PC-3 (cell line): ENCODE data around the gene CCDC201. TPM values are rescaled to one million over a fixed set of nuclear protein-coding genes. Genes with fewer than 3 reads are reported as not detected.
A peak's percentile ranks its signal among the peaks of the same experiment; 100 is the strongest.

Experiments
- ATAC-seq: fragments of 200-7000 bp; cut with Tn5 transposase; 2 replicates; pipeline ENCODE4 v1.9.1; 2020; ENCODE audit warnings: mild to moderate bottlenecking, moderate library complexity
- BruUV-seq: library from RNA; stranded (reverse); fragments of 400-500 nt; replicated peaks from 2 replicates; lab custom pipeline; 2021; lab: Mats Ljungman, UMichigan
- CTCF ChIA-PET: fragments of 300-600 bp; sonication (Branson Sonifier 250); formaldehyde crosslinking; loops from one replicate; lab custom pipeline; 2022; ENCODE audit warnings: antibody characterized with exemption; lab: Charles Lee
- POLR2A ChIA-PET: fragments of 300-600 bp; sonication (Branson Sonifier 250); formaldehyde crosslinking; loops from one replicate; lab custom pipeline; 2022; ENCODE audit warnings: antibody characterized with exemption; ENCODE audit not compliant: unreplicated experiment; lab: Charles Lee
- DNase-seq: peaks from one replicate; pipeline ENCODE4 v3.0.0-alpha.2; 2015
- H2AFZ ChIP-seq: fragments of 300-600 bp; sonication (generic); 2 replicates; pipeline ENCODE4 v1.6.0; 2016; ENCODE audit warnings: antibody characterized with exemption, low read length
- H3F3A ChIP-seq: fragments of 300-600 bp; sonication (generic); one replicate; pipeline ENCODE4 v1.6.0; 2017; ENCODE audit warnings: antibody characterized with exemption, low read length, control low read depth, mild to moderate bottlenecking; ENCODE audit not compliant: unreplicated experiment
- H3K27ac ChIP-seq: fragments of 300-600 bp; sonication (generic); 2 replicates; pipeline ENCODE4 v1.5.1; 2016; ENCODE audit warnings: mild to moderate bottlenecking, low read length
- H3K27me3 ChIP-seq: fragments of 300-600 bp; sonication (generic); 2 replicates; pipeline ENCODE4 v1.6.1; 2016; ENCODE audit warnings: low read length, mixed read lengths
- H3K36me3 ChIP-seq: fragments of 300-600 bp; sonication (generic); 2 replicates; pipeline ENCODE4 v1.6.1; 2016; ENCODE audit warnings: low read depth, mixed run types, low read length, mixed read lengths
- H3K4me1 ChIP-seq: fragments of 300-600 bp; sonication (generic); 2 replicates; pipeline ENCODE4 v1.5.1; 2016; ENCODE audit warnings: low read length; ENCODE audit not compliant: insufficient read depth
- H3K4me2 ChIP-seq: fragments of 300-600 bp; sonication (generic); 2 replicates; pipeline ENCODE4 v1.6.0; 2016; ENCODE audit warnings: low read length
- H3K4me3 ChIP-seq: fragments of 300-600 bp; sonication (generic); 2 replicates; pipeline ENCODE4 v1.5.1; 2016; ENCODE audit warnings: mild to moderate bottlenecking, low read length, mixed read lengths
- H3K79me2 ChIP-seq: fragments of 300-600 bp; sonication (generic); 2 replicates; pipeline ENCODE4 v1.6.1; 2017; ENCODE audit warnings: low read length, mixed read lengths
- H3K9ac ChIP-seq: fragments of 300-600 bp; sonication (generic); 2 replicates; pipeline ENCODE4 v1.6.0; 2016; ENCODE audit warnings: mild to moderate bottlenecking, low read length
- H3K9me2 ChIP-seq: fragments of 300-600 bp; sonication (generic); replicated peaks from 2 replicates; pipeline ENCODE4 v1.6.1; 2016; ENCODE audit warnings: mixed run types, low read length, mixed read lengths
- H3K9me3 ChIP-seq: fragments of 300-600 bp; sonication (generic); 2 replicates; pipeline ENCODE4 v1.6.1; 2016; ENCODE audit warnings: low read length, mixed read lengths
- H4K20me1 ChIP-seq: fragments of 300-600 bp; sonication (generic); 2 replicates; pipeline ENCODE4 v1.6.1; 2016; ENCODE audit warnings: low read length, mixed read lengths
- EZH2 ChIP-seq: fragments of 300-600 bp; sonication (generic); IDR thresholded peaks from one replicate; pipeline ENCODE4 v1.6.1; 2017; ENCODE audit warnings: antibody characterized with exemption, mild to moderate bottlenecking, low read length; ENCODE audit not compliant: unreplicated experiment
- EZH2phosphoT487 ChIP-seq: fragments of 300-600 bp; sonication (generic); IDR thresholded peaks from 2 replicates; pipeline ENCODE4 v1.6.1; 2018; ENCODE audit warnings: mild to moderate bottlenecking, antibody characterized with exemption, low read length, borderline replicate concordance
- intact Hi-C: fragments of 100-400 bp; cut with micrococcal nuclease; formaldehyde crosslinking; loops from 2 replicates; pipeline ENCODE4 v1.9.0; 2023
- total RNA-seq: library from RNA; depleted of rRNA; stranded (reverse); fragments of >200 nt; gene quantifications from 2 replicates; pipeline ENCODE4 v1.2.3, GENCODE V29; 2014
- TF ChIP-seq, protein P1 (sequence below): fragments of 300-600 bp; sonication (generic); conservative IDR thresholded peaks from 2 replicates; pipeline ENCODE4 v1.5.1; 2017; ENCODE audit warnings: antibody characterized with exemption, low read depth, mild to moderate bottlenecking, low read length

CCDC201 gene
- total RNA-seq, 1 experiment from 2014 or later = 0.11 TPM

DNA sequence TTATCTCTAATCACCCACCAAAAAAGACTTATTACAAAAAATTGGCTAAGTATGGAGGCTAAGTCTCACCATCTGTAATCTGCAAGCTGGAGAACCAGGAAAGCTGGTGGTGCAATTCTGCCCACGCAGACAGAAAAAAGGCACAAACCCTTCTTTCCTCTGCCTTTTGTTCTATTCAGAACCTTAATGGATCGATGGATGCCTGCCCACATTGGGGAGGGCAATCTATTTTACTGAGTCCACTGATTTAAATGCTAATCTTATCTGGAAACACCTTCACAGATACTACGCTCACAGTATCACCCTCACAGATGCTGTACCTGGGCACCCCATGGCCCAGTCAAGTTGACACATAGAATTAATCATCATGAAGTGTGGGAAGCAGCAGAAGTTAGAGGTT, 38.0 kb upstream of the CCDC201 start:
- TF ChIP-seq EZH2 (no peak), EZH2phosphoT487 (no peak)
- TF ChIP-seq, protein P1, sequence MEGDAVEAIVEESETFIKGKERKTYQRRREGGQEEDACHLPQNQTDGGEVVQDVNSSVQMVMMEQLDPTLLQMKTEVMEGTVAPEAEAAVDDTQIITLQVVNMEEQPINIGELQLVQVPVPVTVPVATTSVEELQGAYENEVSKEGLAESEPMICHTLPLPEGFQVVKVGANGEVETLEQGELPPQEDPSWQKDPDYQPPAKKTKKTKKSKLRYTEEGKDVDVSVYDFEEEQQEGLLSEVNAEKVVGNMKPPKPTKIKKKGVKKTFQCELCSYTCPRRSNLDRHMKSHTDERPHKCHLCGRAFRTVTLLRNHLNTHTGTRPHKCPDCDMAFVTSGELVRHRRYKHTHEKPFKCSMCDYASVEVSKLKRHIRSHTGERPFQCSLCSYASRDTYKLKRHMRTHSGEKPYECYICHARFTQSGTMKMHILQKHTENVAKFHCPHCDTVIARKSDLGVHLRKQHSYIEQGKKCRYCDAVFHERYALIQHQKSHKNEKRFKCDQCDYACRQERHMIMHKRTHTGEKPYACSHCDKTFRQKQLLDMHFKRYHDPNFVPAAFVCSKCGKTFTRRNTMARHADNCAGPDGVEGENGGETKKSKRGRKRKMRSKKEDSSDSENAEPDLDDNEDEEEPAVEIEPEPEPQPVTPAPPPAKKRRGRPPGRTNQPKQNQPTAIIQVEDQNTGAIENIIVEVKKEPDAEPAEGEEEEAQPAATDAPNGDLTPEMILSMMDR = no peak
- Histone ChIP-seq H3K4me1 (no peaks in the 10 kb centered on the region), H3F3A (no peaks in the 10 kb centered on the region), H3K4me3 (no peak overlapping the region), H3K27ac (no peak overlapping the region), H4K20me1 (no peaks in the 10 kb centered on the region), H2AFZ (no peak overlapping the region), H3K27me3 (no peaks in the 10 kb centered on the region), H3K79me2 (no peaks in the 10 kb centered on the region), H3K9ac (no peak overlapping the region), H3K4me2 (no peak overlapping the region), H3K9me3 (no peaks in the 10 kb centered on the region), H3K9me2 (no peaks in the 10 kb centered on the region), H3K36me3 (peaks cover 7% of the 10 kb centered on the region; the same call in 1 of the 2 replicates)
- ATAC-seq (no peak), DNase-seq (no peak)
- BruUV-seq = no TSS peak
- ChIA-PET POLR2A (no interaction called here), CTCF (interaction anchor here (0.5 kb wide), 1 partner anchor 100 kb away, joined by 8 read pairs; no protein-coding TSS in a partner anchor)
- intact Hi-C loops = no loop called here

DNA sequence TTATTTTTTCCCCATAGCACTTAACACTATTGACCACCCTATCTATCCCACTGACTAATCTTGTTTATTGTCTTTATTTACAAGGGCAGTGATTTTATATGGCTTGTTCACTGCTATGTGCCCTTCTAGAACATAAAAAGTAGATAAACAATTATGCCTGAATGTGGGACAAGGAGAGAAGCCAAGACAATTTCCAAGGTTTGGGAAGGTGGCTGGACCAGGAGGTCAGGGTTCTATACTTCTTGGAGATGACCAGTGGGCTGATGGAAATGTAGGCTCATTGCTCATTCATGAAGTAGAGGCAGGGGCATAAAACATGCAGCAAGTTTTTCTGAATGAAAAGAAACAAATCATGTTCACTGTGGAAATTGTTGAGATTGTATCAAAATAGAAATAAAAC, 36.7 kb upstream of the CCDC201 start:
- no peak for TF ChIP-seq EZH2
- no peak for TF ChIP-seq EZH2phosphoT487
- TF ChIP-seq, protein P1 = no peak
- Histone ChIP-seq H4K20me1 (no peaks in the 10 kb centered on the region), H3K4me1 (no peaks in the 10 kb centered on the region), H2AFZ (no peak overlapping the region), H3K36me3 (peaks cover 7% of the 10 kb centered on the region; the same call in 1 of the 2 replicates), H3K9me2 (no peaks in the 10 kb centered on the region), H3K4me3 (no peak overlapping the region), H3K4me2 (no peak overlapping the region), H3K9ac (no peak overlapping the region), H3K27me3 (no peaks in the 10 kb centered on the region), H3F3A (no peaks in the 10 kb centered on the region), H3K27ac (no peak overlapping the region), H3K79me2 (no peaks in the 10 kb centered on the region), H3K9me3 (no peaks in the 10 kb centered on the region)
- intact Hi-C loops = no loop called here
- BruUV-seq = no TSS peak
- POLR2A ChIA-PET = no interaction called here
- DNase-seq (no peak), ATAC-seq (no peak)
- CTCF ChIA-PET = no interaction called here

DNA sequence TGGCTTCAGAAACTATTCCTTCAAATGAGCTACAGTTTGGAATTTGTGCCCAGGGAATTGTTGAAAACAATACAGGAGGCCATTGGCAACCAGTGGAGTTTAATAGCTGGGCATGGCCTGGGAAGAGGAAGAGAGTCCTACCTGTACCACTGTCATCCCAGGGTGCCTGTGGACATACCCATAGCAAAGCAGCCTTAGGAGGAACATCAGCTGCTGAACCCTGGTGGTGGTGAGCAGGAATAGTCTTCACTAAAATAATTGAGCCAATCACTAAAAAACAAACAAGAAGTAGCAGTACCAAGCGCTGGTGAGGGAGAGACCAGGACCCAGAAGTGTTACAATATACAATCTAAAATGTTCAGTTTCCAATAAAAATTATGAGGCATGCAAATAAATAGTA, 29.9 kb upstream of the CCDC201 start:
- H3K9ac ChIP-seq = no peak overlapping the region
- no peak overlapping the region for H3K4me2 ChIP-seq
- no peaks in the 10 kb centered on the region for H3K9me2 ChIP-seq
- H3K36me3 ChIP-seq = no peaks in the 10 kb centered on the region
- no peak for DNase-seq
- H3K27ac ChIP-seq = no peak overlapping the region
- H3K4me1 ChIP-seq = no peaks in the 10 kb centered on the region
- no peaks in the 10 kb centered on the region for H3F3A ChIP-seq
- peak; percentile 38; the same call in 1 of the 2 replicates for ATAC-seq
- H4K20me1 ChIP-seq = no peaks in the 10 kb centered on the region
- no peak overlapping the region for H2AFZ ChIP-seq
- ChIA-PET POLR2A (no interaction called here), CTCF (no interaction called here)
- TF ChIP-seq EZH2 = no peak
- no peak for TF ChIP-seq EZH2phosphoT487
- TF ChIP-seq, protein P1 = no peak
- no TSS peak for BruUV-seq
- intact Hi-C loops = no loop called here
- H3K9me3 ChIP-seq = no peaks in the 10 kb centered on the region
- no peak overlapping the region for H3K4me3 ChIP-seq
- H3K27me3 ChIP-seq = no peaks in the 10 kb centered on the region
- no peaks in the 10 kb centered on the region for H3K79me2 ChIP-seq
